Measurements from ENCODE around the gene DNAJC11.
A peak's percentile ranks its signal among the peaks of the same experiment; 100 is the strongest.
"Not testable (repeated sequence)": the region's sequence is repeated elsewhere in the genome, so short reads cannot be mapped to it uniquely, and the experiment has no call there.

DNAJC11 gene

DNA sequence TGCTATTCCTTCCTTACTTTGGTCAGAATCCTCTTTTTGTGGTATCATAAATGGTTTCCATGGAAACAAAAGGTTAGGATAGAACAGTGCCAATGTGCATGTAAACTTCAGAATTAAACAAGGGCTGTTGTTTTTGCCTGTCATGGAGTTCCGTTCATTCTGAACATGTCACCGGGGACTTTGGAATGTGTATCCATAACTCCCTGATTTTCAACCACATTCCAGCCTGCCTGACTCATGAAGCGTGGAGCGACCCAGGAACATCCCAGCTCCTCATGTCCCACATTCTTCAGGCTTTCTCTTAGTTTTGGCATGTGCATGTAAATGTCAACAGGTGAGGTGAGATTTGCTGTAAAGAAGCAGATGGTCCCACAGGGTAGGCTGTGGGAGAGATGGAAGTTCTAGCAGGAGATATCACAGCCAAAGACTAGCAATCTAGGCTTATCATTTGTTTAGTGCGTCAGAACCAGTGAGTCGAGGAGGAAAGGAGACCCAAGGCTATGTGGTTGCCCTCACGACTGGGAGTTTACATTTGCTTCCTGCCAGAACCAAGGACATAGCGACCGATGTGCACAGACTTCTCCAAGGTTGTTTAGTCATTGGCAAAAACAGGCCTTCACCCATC is 23.0 kb upstream of the DNAJC11 start:
- Histone ChIP-seq H3K4me1 (ENCODE audit: control extremely low read depth in 1 of 4, control insufficient read depth in 4 of 4, insufficient read depth in 4 of 4, low read length in 3 of 4) (no peaks in the 10 kb centered on the region), H3K9me3 (ENCODE audit: control extremely low read depth in 1 of 5, control insufficient read depth in 4 of 5, insufficient read depth in 2 of 5, low read depth in 1 of 5, low read length in 4 of 5) (no peaks in the 10 kb centered on the region), H3K36me3 (ENCODE audit: control insufficient read depth in 4 of 4, insufficient read depth in 4 of 4, low read length in 3 of 4) (no peaks in the 10 kb centered on the region), H3K4me3 (ENCODE audit: control insufficient read depth in 1 of 7, extremely low read depth in 1 of 7, insufficient read depth in 4 of 7, low read depth in 2 of 7, low read length in 6 of 7) (no peak overlapping the region), H3K27me3 (replicated peaks in 2 of 5; ENCODE audit: control insufficient read depth in 4 of 5, insufficient read depth in 5 of 5, low read length in 4 of 5) (no peaks in the 10 kb centered on the region), H3K27ac (ENCODE audit: insufficient read depth in 1 of 2, low read depth in 1 of 2, low read length in 2 of 2, poor library complexity in 1 of 2, severe bottlenecking in 2 of 2) (no peak overlapping the region)
- ChIA-PET CTCF (no interaction called here), POLR2A (no interaction called here)
- DNase-seq = no peak
- 92% methylated on average over 9 of the region's 9 CpGs for WGBS (ENCODE audit: insufficient coverage)

- H3K4me1 ChIP-seq (ENCODE audit: control extremely low read depth in 1 of 4, control insufficient read depth in 4 of 4, insufficient read depth in 4 of 4, low read length in 3 of 4) = no peaks in the 10 kb centered on the region
- ChIA-PET CTCF (no interaction called here), POLR2A (no interaction called here)
- no peaks in the 10 kb centered on the region for H3K9me3 ChIP-seq (ENCODE audit: control extremely low read depth in 1 of 5, control insufficient read depth in 4 of 5, insufficient read depth in 2 of 5, low read depth in 1 of 5, low read length in 4 of 5)
- no peak overlapping the region for H3K4me3 ChIP-seq (ENCODE audit: control insufficient read depth in 1 of 7, extremely low read depth in 1 of 7, insufficient read depth in 4 of 7, low read depth in 2 of 7, low read length in 6 of 7)
- no peak for DNase-seq
- H3K27ac ChIP-seq (ENCODE audit: insufficient read depth in 1 of 2, low read depth in 1 of 2, low read length in 2 of 2, poor library complexity in 1 of 2, severe bottlenecking in 2 of 2) = no peak overlapping the region
- 88% methylated on average over 12 of the region's 17 CpGs for WGBS (ENCODE audit: insufficient coverage)
- no peaks in the 10 kb centered on the region for H3K36me3 ChIP-seq (ENCODE audit: control insufficient read depth in 4 of 4, insufficient read depth in 4 of 4, low read length in 3 of 4)
- no peaks in the 10 kb centered on the region for H3K27me3 ChIP-seq (replicated peaks in 2 of 5; ENCODE audit: control insufficient read depth in 4 of 5, insufficient read depth in 5 of 5, low read length in 4 of 5)
Observed at GRCh38 chr1:6723621-6724428, 22.2 kb upstream of the DNAJC11 start.

DNA sequence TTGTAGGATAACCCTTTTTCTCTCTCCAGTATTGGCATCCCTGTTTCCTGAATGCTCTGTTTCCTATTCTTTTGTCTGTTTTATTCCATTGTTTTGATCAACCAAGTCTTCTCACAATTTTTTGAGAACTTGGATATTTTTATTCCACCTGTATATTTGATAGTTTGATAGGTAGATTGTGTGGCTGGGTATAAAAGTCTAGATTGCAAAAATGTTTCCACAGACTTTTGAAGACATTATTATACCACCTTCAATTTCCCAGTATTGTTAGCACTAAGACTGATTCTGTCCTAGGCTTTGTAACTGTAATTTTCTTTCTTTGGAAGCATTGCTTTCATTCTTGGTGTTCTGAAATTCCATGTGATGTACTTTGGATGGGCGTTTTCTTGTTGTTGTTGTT is 9.6 kb upstream of the DNAJC11 start:
- Histone ChIP-seq H3K9me3 (ENCODE audit: control extremely low read depth in 1 of 5, control insufficient read depth in 4 of 5, insufficient read depth in 2 of 5, low read depth in 1 of 5, low read length in 4 of 5) (peaks cover 0 to 3% (median 0%) of the 10 kb centered on the region in 5 experiments), H3K27ac (ENCODE audit: insufficient read depth in 1 of 2, low read depth in 1 of 2, low read length in 2 of 2, poor library complexity in 1 of 2, severe bottlenecking in 2 of 2) (no peak overlapping the region), H3K27me3 (replicated peaks in 2 of 5; ENCODE audit: control insufficient read depth in 4 of 5, insufficient read depth in 5 of 5, low read length in 4 of 5) (peaks cover 0 to 11% (median 4%) of the 10 kb centered on the region in 5 experiments), H3K36me3 (ENCODE audit: control insufficient read depth in 4 of 4, insufficient read depth in 4 of 4, low read length in 3 of 4) (no peaks in the 10 kb centered on the region), H3K4me3 (ENCODE audit: control insufficient read depth in 1 of 7, extremely low read depth in 1 of 7, insufficient read depth in 4 of 7, low read depth in 2 of 7, low read length in 6 of 7) (no peak overlapping the region), H3K4me1 (ENCODE audit: control extremely low read depth in 1 of 4, control insufficient read depth in 4 of 4, insufficient read depth in 4 of 4, low read length in 3 of 4) (no peaks in the 10 kb centered on the region)
- no CpG with 5 or more reads among the region's 1 CpG for WGBS (ENCODE audit: insufficient coverage)
- CTCF ChIA-PET = no interaction called here
- POLR2A ChIA-PET = no interaction called here
- no peak for DNase-seq

GRCh38 chr1:6704746-6705145 is 3.1 kb upstream of the DNAJC11 start:
- H3K36me3 ChIP-seq (ENCODE audit: control insufficient read depth in 4 of 4, insufficient read depth in 4 of 4, low read length in 3 of 4) = no peaks in the 10 kb centered on the region
- no peak for DNase-seq
- peaks cover 7 to 15% (median 9%) of the 10 kb centered on the region in 4 experiments for H3K4me1 ChIP-seq (ENCODE audit: control extremely low read depth in 1 of 4, control insufficient read depth in 4 of 4, insufficient read depth in 4 of 4, low read length in 3 of 4)
- H3K27ac ChIP-seq (ENCODE audit: insufficient read depth in 1 of 2, low read depth in 1 of 2, low read length in 2 of 2, poor library complexity in 1 of 2, severe bottlenecking in 2 of 2) = no peak overlapping the region
- ChIA-PET POLR2A (no interaction called here), CTCF (interaction anchor here (1.2 kb wide), 1 partner anchor 14 kb away, joined by 6 read pairs; no protein-coding TSS in a partner anchor)
- peaks cover 0 to 9% (median 4%) of the 10 kb centered on the region in 5 experiments for H3K27me3 ChIP-seq (replicated peaks in 2 of 5; ENCODE audit: control insufficient read depth in 4 of 5, insufficient read depth in 5 of 5, low read length in 4 of 5)
- WGBS (ENCODE audit: insufficient coverage) = 100% methylated on average over 3 of the region's 6 CpGs
- H3K4me3 ChIP-seq (ENCODE audit: control insufficient read depth in 1 of 7, extremely low read depth in 1 of 7, insufficient read depth in 4 of 7, low read depth in 2 of 7, low read length in 6 of 7) = no peak overlapping the region
- no peaks in the 10 kb centered on the region for H3K9me3 ChIP-seq (ENCODE audit: control extremely low read depth in 1 of 5, control insufficient read depth in 4 of 5, insufficient read depth in 2 of 5, low read depth in 1 of 5, low read length in 4 of 5)

GRCh38 chr1:6703016-6703415 is 1.4 kb upstream of the DNAJC11 start:
- no peak for DNase-seq
- ChIA-PET POLR2A (no interaction called here), CTCF (interaction anchor here (0.8 to 1.0 kb wide), 2 partner anchors 15 to 74 kb away, joined by 3 to 4 read pairs; no protein-coding TSS in a partner anchor)
- no peak overlapping the region for H3K27ac ChIP-seq (ENCODE audit: insufficient read depth in 1 of 2, low read depth in 1 of 2, low read length in 2 of 2, poor library complexity in 1 of 2, severe bottlenecking in 2 of 2)
- no peaks in the 10 kb centered on the region for H3K36me3 ChIP-seq (ENCODE audit: control insufficient read depth in 4 of 4, insufficient read depth in 4 of 4, low read length in 3 of 4)
- H3K4me1 ChIP-seq (ENCODE audit: control extremely low read depth in 1 of 4, control insufficient read depth in 4 of 4, insufficient read depth in 4 of 4, low read length in 3 of 4) = peaks cover 7 to 16% (median 9%) of the 10 kb centered on the region in 4 experiments
- H3K4me3 ChIP-seq (ENCODE audit: control insufficient read depth in 1 of 7, extremely low read depth in 1 of 7, insufficient read depth in 4 of 7, low read depth in 2 of 7, low read length in 6 of 7) = no peak overlapping the region
- H3K27me3 ChIP-seq (replicated peaks in 2 of 5; ENCODE audit: control insufficient read depth in 4 of 5, insufficient read depth in 5 of 5, low read length in 4 of 5) = peaks cover 0 to 5% (median 2%) of the 10 kb centered on the region in 5 experiments
- WGBS (ENCODE audit: insufficient coverage) = 100% methylated on average over 4 of the region's 4 CpGs
- H3K9me3 ChIP-seq (ENCODE audit: control extremely low read depth in 1 of 5, control insufficient read depth in 4 of 5, insufficient read depth in 2 of 5, low read depth in 1 of 5, low read length in 4 of 5) = no peaks in the 10 kb centered on the region

- H3K27ac ChIP-seq (ENCODE audit: insufficient read depth in 1 of 2, low read depth in 1 of 2, low read length in 2 of 2, poor library complexity in 1 of 2, severe bottlenecking in 2 of 2) = peak overlapping the region; percentile 79 to 90
- CTCF ChIA-PET = interaction anchor here (0.8 to 1.6 kb wide), 7 partner anchors 16 to 150 kb away, joined by 3 to 5 read pairs (median 3); partner anchors contain the start of gene NOL9
- WGBS (ENCODE audit: insufficient coverage) = 4% methylated on average over 22 of the region's 24 CpGs
- peaks cover 7 to 16% (median 9%) of the 10 kb centered on the region in 4 experiments for H3K4me1 ChIP-seq (ENCODE audit: control extremely low read depth in 1 of 4, control insufficient read depth in 4 of 4, insufficient read depth in 4 of 4, low read length in 3 of 4)
- no peak for DNase-seq
- no peaks in the 10 kb centered on the region for H3K9me3 ChIP-seq (ENCODE audit: control extremely low read depth in 1 of 5, control insufficient read depth in 4 of 5, insufficient read depth in 2 of 5, low read depth in 1 of 5, low read length in 4 of 5)
- peaks cover 0 to 3% (median 2%) of the 10 kb centered on the region in 4 experiments for H3K36me3 ChIP-seq (ENCODE audit: control insufficient read depth in 4 of 4, insufficient read depth in 4 of 4, low read length in 3 of 4)
- H3K4me3 ChIP-seq (ENCODE audit: control insufficient read depth in 1 of 7, extremely low read depth in 1 of 7, insufficient read depth in 4 of 7, low read depth in 2 of 7, low read length in 6 of 7) = peak overlapping the region; percentile 61 to 99 (median 93)
- H3K27me3 ChIP-seq (replicated peaks in 2 of 5; ENCODE audit: control insufficient read depth in 4 of 5, insufficient read depth in 5 of 5, low read length in 4 of 5) = no peaks in the 10 kb centered on the region
- POLR2A ChIA-PET = no interaction called here
Observed at GRCh38 chr1:6700853-6701436, 671 bp downstream of the DNAJC11 start.

DNA sequence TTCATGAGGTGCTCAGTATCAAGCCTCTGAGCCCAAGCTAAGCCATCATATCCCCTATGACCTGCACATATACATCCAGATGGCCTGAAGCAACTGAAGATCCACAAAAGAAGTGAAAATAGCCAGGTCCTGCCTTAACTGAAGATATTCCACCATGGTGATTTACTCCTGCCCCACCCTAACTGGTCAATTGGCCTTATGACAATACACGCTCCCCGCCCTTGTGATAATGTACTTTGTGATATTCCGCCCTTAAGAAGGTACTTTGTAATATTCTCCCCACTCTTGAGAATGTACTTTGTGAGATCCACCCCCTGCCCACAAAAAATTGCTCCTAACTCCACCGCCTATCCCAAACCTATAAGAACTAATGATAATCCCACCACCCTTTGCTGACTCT is 1.7 kb downstream of the DNAJC11 start:
- H3K9me3 ChIP-seq (ENCODE audit: control extremely low read depth in 1 of 5, control insufficient read depth in 4 of 5, insufficient read depth in 2 of 5, low read depth in 1 of 5, low read length in 4 of 5); H3K27me3 ChIP-seq (replicated peaks in 2 of 5; ENCODE audit: control insufficient read depth in 4 of 5, insufficient read depth in 5 of 5, low read length in 4 of 5); DNase-seq; POLR2A ChIA-PET; H3K36me3 ChIP-seq (ENCODE audit: control insufficient read depth in 4 of 4, insufficient read depth in 4 of 4, low read length in 3 of 4): not testable (repeated sequence)
- WGBS (ENCODE audit: insufficient coverage) = no CpG with 5 or more reads among the region's 4 CpGs
- Histone ChIP-seq H3K27ac (ENCODE audit: insufficient read depth in 1 of 2, low read depth in 1 of 2, low read length in 2 of 2, poor library complexity in 1 of 2, severe bottlenecking in 2 of 2) (peak overlapping the region in 1 of 2 experiments; percentile 32), H3K4me3 (ENCODE audit: control insufficient read depth in 1 of 7, extremely low read depth in 1 of 7, insufficient read depth in 4 of 7, low read depth in 2 of 7, low read length in 6 of 7) (peak overlapping the region in 1 of 7 experiments; percentile 99), H3K4me1 (ENCODE audit: control extremely low read depth in 1 of 4, control insufficient read depth in 4 of 4, insufficient read depth in 4 of 4, low read length in 3 of 4) (peaks cover 7 to 16% (median 9%) of the 10 kb centered on the region in 4 experiments)
- CTCF ChIA-PET = interaction anchor here (1.2 to 1.6 kb wide), 3 partner anchors 15 to 29 kb away, joined by 3 read pairs; no protein-coding TSS in a partner anchor
